Measurements from ENCODE around the gene TTC39A. TPM values are rescaled to one million over a fixed set of nuclear protein-coding genes. Genes with fewer than 3 reads are reported as not detected.
"Not testable (repeated sequence)": the region's sequence is repeated elsewhere in the genome, so short reads cannot be mapped to it uniquely, and the experiment has no call there.

TTC39A gene
- total and polyA plus RNA-seq, 2 donors from 2014 or later = 31.4 to 70.1 TPM

- H3K9me3 ChIP-seq (ENCODE audit: control insufficient read depth in 2 of 3, insufficient read depth in 1 of 3, low read length in 3 of 3) = no peaks in the 10 kb centered on the region
- no peak for TF ChIP-seq CTCF (IDR thresholded peaks at IDR 0.05; ENCODE audit: borderline replicate concordance, extremely low read depth, insufficient read depth)
- DNase-seq (no peak), FAIRE-seq (no peak)
- no peaks in the 10 kb centered on the region for H3K36me3 ChIP-seq (ENCODE audit: control insufficient read depth in 2 of 3, insufficient read depth in 3 of 3, low read length in 3 of 3)
- H3K27me3 ChIP-seq (ENCODE audit: control insufficient read depth, insufficient read depth, low read length) = no peaks in the 10 kb centered on the region
- intact Hi-C loops (cut with DNase I) = no loop called here
- H3K4me1 ChIP-seq (ENCODE audit: control insufficient read depth in 2 of 3, insufficient read depth in 2 of 3, low read depth in 1 of 3, low read length in 3 of 3) = peaks cover 0 to 4% (median 2%) of the 10 kb centered on the region in 3 donors
- H3K27ac ChIP-seq (ENCODE audit: low read depth in 2 of 2, low read length in 2 of 2) = no peak overlapping the region
- no peak overlapping the region for H3K4me3 ChIP-seq (ENCODE audit: low read length in 3 of 3)
- H3K9ac ChIP-seq (ENCODE audit: low read length in 3 of 3) = no peak overlapping the region
Measured at GRCh38 chr1:51252366-51252765, 78.0 kb downstream of the TTC39A start.

GRCh38 chr1:51251165-51251564, 79.2 kb downstream of the TTC39A start:
- H3K9me3 ChIP-seq (ENCODE audit: control insufficient read depth in 2 of 3, insufficient read depth in 1 of 3, low read length in 3 of 3); DNase-seq; H3K27me3 ChIP-seq (ENCODE audit: control insufficient read depth, insufficient read depth, low read length); H3K9ac ChIP-seq (ENCODE audit: low read length in 3 of 3); H3K36me3 ChIP-seq (ENCODE audit: control insufficient read depth in 2 of 3, insufficient read depth in 3 of 3, low read length in 3 of 3); H3K4me3 ChIP-seq (ENCODE audit: low read length in 3 of 3); H3K27ac ChIP-seq (ENCODE audit: low read depth in 2 of 2, low read length in 2 of 2); H3K4me1 ChIP-seq (ENCODE audit: control insufficient read depth in 2 of 3, insufficient read depth in 2 of 3, low read depth in 1 of 3, low read length in 3 of 3); FAIRE-seq; intact Hi-C loops (cut with DNase I): not testable (repeated sequence)

- H3K4me3 ChIP-seq (ENCODE audit: low read length in 3 of 3); intact Hi-C loops (cut with DNase I); H3K9ac ChIP-seq (ENCODE audit: low read length in 3 of 3); H3K27me3 ChIP-seq (ENCODE audit: control insufficient read depth, insufficient read depth, low read length); H3K36me3 ChIP-seq (ENCODE audit: control insufficient read depth in 2 of 3, insufficient read depth in 3 of 3, low read length in 3 of 3); H3K27ac ChIP-seq (ENCODE audit: low read depth in 2 of 2, low read length in 2 of 2); H3K4me1 ChIP-seq (ENCODE audit: control insufficient read depth in 2 of 3, insufficient read depth in 2 of 3, low read depth in 1 of 3, low read length in 3 of 3); FAIRE-seq; DNase-seq; H3K9me3 ChIP-seq (ENCODE audit: control insufficient read depth in 2 of 3, insufficient read depth in 1 of 3, low read length in 3 of 3): not testable (repeated sequence)
Measured at GRCh38 chr1:51250729-51251128, 79.6 kb downstream of the TTC39A start.

- peaks cover 0 to 7% (median 2%) of the 10 kb centered on the region in 3 donors for H3K4me1 ChIP-seq (ENCODE audit: control insufficient read depth in 2 of 3, insufficient read depth in 2 of 3, low read depth in 1 of 3, low read length in 3 of 3)
- no peak for FAIRE-seq
- intact Hi-C loops (cut with DNase I) = no loop called here
Measured at GRCh38 chr1:51249445-51249844, 80.9 kb downstream of the TTC39A start.

More at GRCh38 chr1:51249445-51249844, 80.9 kb downstream of the TTC39A start:
- DNase-seq = no peak
- no peak overlapping the region for H3K9ac ChIP-seq (ENCODE audit: low read length in 3 of 3)
- H3K27me3 ChIP-seq (ENCODE audit: control insufficient read depth, insufficient read depth, low read length) = no peaks in the 10 kb centered on the region
- H3K9me3 ChIP-seq (ENCODE audit: control insufficient read depth in 2 of 3, insufficient read depth in 1 of 3, low read length in 3 of 3) = no peaks in the 10 kb centered on the region
- H3K27ac ChIP-seq (ENCODE audit: low read depth in 2 of 2, low read length in 2 of 2) = no peak overlapping the region
- TF ChIP-seq CTCF (IDR thresholded peaks at IDR 0.05; ENCODE audit: borderline replicate concordance, extremely low read depth, insufficient read depth) = no peak
- no peaks in the 10 kb centered on the region for H3K36me3 ChIP-seq (ENCODE audit: control insufficient read depth in 2 of 3, insufficient read depth in 3 of 3, low read length in 3 of 3)
- no peak overlapping the region for H3K4me3 ChIP-seq (ENCODE audit: low read length in 3 of 3)
